SW480 (cell line): ENCODE data around the gene BANF2.

ENCODE experiments used
- DNase-seq: peaks from one replicate; pipeline ENCODE4 v3.0.0-alpha.2; 2016; ENCODE audit warnings: low spot score

BANF2 gene

GRCh38 chr20:17710379-17711266 is 10.9 kb downstream of the BANF2 start:
- DNase-seq, result peak; percentile 61

- DNase-seq, result no peak
These were observed 11.5 kb downstream of the BANF2 start for GRCh38 chr20:17711267-17711627.

GRCh38 chr20:17712201-17712600 is 12.4 kb downstream of the BANF2 start:
- no peak for DNase-seq

- no peak for DNase-seq
These were observed 12.9 kb downstream of the BANF2 start for GRCh38 chr20:17712708-17713107.

GRCh38 chr20:17714597-17714996 is 14.8 kb downstream of the BANF2 start:
- no peak for DNase-seq

GRCh38 chr20:17715075-17715474 is 15.3 kb downstream of the BANF2 start:
- DNase-seq, result no peak

- DNase-seq, result no peak
These were observed 16.6 kb downstream of the BANF2 start for GRCh38 chr20:17716331-17716730.

GRCh38 chr20:17720755-17721154 is 21.0 kb downstream of the BANF2 start:
- DNase-seq, result no peak

GRCh38 chr20:17721802-17722486 is 22.2 kb downstream of the BANF2 start:
- peak; percentile 46 for DNase-seq

GRCh38 chr20:17722493-17723300 is 22.9 kb downstream of the BANF2 start:
- no peak for DNase-seq

GRCh38 chr20:17723301-17723691 is 23.5 kb downstream of the BANF2 start:
- DNase-seq, result no peak

GRCh38 chr20:17725094-17725835 is 25.5 kb downstream of the BANF2 start:
- no peak for DNase-seq

GRCh38 chr20:17726902-17727301 is 27.1 kb downstream of the BANF2 start:
- DNase-seq, result no peak

GRCh38 chr20:17727351-17727750 is 27.6 kb downstream of the BANF2 start:
- no peak for DNase-seq

- no peak for DNase-seq
These were observed 28.3 kb downstream of the BANF2 start for GRCh38 chr20:17728074-17728473.

- no peak for DNase-seq
These were observed 30.3 kb downstream of the BANF2 start for GRCh38 chr20:17730071-17730470.

GRCh38 chr20:17731233-17731632 is 31.5 kb downstream of the BANF2 start:
- no peak for DNase-seq

GRCh38 chr20:17732907-17733521 is 33.2 kb downstream of the BANF2 start:
- DNase-seq, result no peak

- no peak for DNase-seq
These were observed 34.1 kb downstream of the BANF2 start for GRCh38 chr20:17733767-17734304.

- no peak for DNase-seq
These were observed 34.6 kb downstream of the BANF2 start for GRCh38 chr20:17734374-17734773.

- peak; percentile 14 for DNase-seq
These were observed 35.5 kb downstream of the BANF2 start for GRCh38 chr20:17735206-17735804.
